ENCODE measurements around the gene OLA1.
A peak's percentile ranks its signal among the peaks of the same experiment; 100 is the strongest.
"Not testable (repeated sequence)": the region's sequence is repeated elsewhere in the genome, so short reads cannot be mapped to it uniquely, and the experiment has no call there.

The OLA1 gene

DNA sequence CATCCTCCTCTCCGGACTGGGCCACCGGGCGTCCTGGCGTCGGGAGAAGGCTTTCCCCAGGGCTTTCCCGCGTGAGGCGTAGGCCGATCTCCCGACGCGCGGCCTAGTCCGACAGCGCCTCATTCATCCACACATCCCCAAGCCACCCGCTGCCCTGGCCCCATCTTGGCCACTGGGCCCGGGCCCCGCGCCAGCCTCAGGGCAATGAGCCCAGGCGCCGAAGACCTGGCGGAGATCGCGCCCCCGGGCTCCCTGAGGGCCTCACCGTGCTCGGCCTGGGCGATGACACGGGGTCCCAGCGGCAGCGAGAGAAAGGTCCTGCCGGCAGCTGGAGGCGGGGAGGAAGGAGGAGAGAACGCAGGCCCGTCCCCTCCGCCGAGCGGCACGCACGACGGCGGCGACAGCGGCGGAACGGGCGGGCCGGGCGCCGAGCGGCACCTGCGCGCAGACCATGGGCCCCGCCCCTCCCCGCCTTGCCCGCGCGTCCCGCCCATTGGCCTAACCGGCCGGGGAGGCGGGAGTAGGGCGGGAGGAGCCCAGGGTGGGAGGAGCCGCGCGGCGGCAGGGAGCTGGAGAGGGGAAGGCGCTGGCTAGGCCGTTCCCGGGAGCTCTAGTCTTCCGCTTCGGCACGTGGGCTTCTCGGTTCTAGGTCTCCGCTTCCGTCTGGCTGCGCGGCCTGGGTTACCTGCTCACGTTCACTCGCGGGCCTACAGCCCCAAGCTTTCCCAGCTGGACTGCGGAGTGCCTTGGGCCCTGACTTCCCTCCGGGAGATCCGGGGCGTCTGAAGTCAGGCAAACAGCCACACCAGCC lies at the start of gene OLA1:
Gene OLA1 (minus strand): TSS at position 346 of the 811 bp plus-strand sequence. CDS start 1,717 bp downstream, outside the sequence.
- DNase-seq = peak; percentile 98

GRCh38 chr2:174292908-174293307 lies 44.6 kb upstream of the OLA1 start:
- no peak for DNase-seq

DNA sequence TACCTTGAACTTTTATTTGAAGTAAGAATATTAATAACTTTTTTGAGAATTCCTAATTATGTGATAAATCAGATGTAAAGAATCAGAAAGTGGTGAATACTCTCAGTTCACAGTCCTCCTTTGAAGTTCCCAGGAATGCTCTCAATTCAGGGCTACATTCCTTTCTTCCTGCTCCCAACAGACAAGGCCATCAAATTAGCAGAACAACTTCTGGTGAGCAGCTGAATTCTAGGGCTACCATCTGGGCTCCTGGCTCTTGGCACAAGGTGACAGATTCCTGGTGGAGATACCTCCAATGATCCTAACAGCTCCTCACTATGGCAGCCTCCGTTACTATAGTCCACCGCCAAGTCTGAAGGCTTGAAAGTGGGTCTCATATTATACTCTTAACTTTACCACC lies 37.8 kb upstream of the OLA1 start:
- no peak for DNase-seq

DNA sequence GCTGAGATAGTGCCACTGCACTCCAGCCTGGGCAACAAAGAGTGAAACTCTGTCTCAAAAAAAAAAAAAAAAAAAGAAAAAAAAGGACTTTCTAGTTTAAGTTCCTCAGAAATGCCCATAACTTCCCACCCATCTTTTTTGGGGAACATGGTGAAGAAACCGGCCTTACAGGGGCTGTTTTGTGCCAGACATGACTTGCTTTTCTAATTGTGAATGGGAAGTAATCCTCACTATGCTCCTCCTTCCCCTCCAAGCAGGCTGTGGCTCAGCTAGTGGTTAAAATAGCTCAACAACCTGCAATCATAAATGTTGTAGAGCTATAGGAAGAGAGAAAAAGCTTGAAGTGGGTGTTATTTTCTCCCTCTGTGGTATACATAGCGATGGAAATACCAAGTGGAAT lies 34.1 kb upstream of the OLA1 start:
- no peak for DNase-seq

- no peak for DNase-seq
Measured at GRCh38 chr2:174281736-174282135, 33.4 kb upstream of the OLA1 start.

DNA sequence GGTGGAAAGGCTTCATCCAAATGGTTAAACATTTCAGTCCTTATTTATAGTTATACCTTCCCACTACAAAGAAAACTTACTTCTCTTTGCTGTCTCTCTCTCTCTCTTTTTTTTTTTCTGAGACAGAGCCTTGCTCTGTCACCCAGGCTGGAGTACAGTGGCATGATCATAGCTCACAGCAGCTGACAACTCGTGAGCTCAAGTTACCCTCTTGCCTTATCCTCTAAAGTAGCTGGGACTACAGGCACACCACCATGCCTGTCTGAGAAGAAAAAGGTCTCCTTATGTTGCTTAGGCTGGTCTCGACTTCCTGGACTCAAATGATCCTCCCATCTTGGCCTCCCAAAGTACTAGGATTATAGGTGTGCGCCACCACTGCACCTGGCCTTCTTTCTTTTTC lies 32.3 kb upstream of the OLA1 start:
- no peak for DNase-seq

DNA sequence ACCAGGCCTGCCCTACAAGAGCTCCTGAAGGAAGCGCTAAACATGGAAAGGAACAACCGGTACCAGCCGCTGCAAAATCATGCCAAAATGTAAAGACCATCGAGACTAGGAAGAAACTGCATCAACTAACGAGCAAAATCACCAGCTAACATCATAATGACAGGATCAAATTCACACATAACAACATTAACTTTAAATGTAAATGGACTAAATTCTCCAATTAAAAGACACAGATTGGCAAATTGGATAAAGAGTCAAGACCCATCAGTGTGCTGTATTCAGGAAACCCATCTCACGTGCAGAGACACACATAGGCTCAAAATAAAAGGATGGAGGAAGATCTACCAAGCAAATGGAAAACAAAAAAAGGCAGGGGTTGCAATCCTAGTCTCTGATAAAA lies 21.9 kb upstream of the OLA1 start:
- not testable (repeated sequence) for DNase-seq

DNA sequence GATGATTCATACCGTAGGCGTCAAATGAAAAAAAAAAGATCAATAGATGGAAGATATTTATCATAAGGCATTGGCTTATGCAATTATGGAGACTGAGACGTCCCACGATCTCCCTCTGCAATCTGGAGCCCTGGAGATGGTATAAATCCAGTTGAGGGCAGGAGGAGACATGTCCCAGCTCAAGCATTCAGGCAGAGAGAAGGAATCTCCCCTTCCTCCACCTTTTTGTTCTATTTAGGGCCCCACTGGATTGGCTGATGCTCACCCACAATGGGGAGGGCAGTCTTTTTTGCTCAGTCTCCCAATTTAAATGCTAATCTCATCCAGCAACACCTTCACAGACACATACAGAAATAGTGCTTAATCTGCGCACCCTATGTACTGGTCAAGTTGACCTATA lies 18.0 kb upstream of the OLA1 start:
- DNase-seq = no peak

DNA sequence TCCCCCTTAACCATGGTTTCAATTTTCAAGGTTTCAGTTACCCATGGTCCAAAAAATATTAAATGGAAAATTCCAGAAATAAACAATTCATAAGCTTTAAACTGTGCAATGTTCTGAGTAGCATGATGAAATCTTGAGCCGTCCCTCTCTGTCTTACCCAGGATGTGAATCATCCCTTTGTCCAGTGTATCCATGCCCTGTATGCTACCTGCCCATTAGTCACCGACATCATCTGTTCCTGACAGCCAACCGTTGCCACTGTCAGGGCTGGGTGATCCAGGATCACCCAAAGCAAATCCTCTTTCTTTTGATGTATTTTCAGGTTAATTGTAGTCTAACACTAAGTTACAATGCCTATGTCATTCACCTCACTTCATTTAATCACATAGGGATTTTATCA lies 15.7 kb upstream of the OLA1 start:
- no peak for DNase-seq

DNA sequence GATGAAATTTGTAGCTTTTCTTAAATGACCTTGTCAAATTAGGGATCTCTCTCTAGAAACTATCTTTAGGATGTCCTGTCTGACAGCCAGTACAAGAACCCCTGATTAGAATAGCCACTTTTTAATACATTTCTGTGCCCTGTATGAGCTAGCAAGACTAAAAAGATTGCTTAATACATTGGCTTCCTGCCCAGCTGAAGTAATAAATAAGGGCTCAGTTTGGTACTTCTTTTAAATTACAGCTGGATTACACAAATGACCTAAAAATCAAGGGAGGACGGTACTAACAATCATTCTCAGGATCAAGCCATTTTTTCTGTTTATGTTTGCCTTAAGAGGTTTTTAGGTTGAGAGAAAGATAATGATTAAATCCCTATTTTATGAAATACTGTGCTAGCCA lies 11.6 kb upstream of the OLA1 start:
- DNase-seq = no peak

GRCh38 chr2:174254267-174254666 lies 5.9 kb upstream of the OLA1 start:
- DNase-seq = no peak

GRCh38 chr2:174248998-174249592 lies 763 bp upstream of the OLA1 start:
- no peak for DNase-seq

GRCh38 chr2:174247474-174248186 lies 702 bp downstream of the OLA1 start:
- no peak for DNase-seq

GRCh38 chr2:174246944-174247381 lies 1.4 kb downstream of the OLA1 start:
- no peak for DNase-seq

- DNase-seq = not testable (repeated sequence)
Measured at GRCh38 chr2:174245628-174246027, 2.7 kb downstream of the OLA1 start.

DNA sequence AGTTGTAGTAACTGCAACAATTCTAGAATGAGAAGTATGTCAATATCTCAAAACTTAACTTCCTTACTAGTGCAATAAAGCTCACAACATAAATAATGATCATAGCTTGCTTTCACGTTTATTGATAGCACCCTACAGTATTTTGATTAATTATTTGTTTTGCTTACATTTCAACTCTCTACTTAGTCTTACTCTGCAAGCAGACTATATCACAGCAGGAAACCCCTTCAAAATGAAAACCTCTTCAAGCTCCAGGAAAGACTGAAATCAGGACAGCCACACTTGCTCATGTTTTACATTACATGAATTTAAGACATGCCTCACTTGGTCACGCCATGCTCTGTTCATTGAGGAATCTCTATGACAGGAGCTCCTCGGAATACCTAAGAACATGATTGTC lies 3.3 kb downstream of the OLA1 start:
- DNase-seq = no peak

DNA sequence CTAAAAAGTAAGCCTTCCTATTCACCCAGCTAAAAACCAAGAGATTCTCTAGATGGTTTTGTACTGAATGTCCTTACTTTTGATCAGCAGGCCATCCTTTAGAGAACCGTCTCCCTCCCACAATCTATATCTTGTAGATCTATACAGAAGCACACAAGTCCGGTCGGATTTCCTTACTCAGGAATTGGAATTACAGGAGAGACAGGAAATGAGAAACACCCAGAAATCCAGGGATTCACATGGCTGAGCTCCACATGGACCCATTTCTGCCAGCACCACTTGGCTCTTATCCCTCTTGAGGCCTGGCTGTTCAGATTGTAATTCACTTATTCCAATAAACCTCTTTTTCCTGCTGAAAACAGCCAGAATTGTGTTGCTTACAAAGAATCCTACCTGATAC lies 4.5 kb downstream of the OLA1 start:
- no peak for DNase-seq

DNA sequence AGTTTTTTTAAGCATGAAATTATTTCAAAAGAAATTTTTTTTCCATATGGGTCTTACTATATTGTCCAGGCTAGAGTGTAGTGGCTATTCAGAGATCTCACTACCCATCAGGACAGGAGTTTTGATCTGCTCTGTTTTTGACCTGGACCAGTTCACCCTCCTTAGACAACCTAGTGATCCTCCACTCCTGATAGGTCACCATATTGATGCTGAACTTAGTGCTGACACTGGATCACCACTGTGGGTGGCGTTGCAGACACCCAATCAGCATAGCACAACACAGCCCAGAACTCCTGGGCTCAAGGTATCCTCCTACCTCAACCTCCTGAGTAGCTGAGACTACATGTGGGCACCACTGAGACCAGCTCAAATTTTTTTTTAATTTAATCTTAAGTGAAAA lies 8.2 kb downstream of the OLA1 start:
- DNase-seq = no peak

GRCh38 chr2:174236429-174236828 lies 11.9 kb downstream of the OLA1 start:
- no peak for DNase-seq

GRCh38 chr2:174235680-174236079 lies 12.7 kb downstream of the OLA1 start:
- no peak for DNase-seq

DNA sequence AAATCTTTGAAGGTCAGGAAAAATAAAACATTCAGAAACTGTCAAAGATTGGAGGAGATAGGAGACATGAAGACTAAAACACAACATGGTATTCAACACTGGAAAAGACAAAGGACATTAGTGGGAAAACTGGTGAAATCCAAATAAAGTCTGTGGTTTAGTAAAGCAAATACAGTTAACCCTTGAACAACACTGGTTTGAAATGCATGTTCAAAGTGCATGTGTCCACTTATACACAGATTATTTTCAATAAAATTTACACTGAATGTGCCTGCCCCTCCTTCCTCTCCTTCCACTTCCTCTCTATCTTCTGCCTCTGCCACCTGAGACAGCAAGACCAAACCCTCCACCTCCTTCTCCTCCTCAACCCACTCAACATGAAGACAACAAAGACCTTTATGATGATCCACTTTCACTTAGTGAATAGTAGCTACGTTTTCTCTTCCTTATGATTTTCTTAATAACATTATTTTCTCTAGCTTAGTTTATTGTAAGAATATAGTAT lies 14.5 kb downstream of the OLA1 start:
- no peak for DNase-seq

GRCh38 chr2:174227748-174228147 lies 20.6 kb downstream of the OLA1 start:
- no peak for DNase-seq

DNA sequence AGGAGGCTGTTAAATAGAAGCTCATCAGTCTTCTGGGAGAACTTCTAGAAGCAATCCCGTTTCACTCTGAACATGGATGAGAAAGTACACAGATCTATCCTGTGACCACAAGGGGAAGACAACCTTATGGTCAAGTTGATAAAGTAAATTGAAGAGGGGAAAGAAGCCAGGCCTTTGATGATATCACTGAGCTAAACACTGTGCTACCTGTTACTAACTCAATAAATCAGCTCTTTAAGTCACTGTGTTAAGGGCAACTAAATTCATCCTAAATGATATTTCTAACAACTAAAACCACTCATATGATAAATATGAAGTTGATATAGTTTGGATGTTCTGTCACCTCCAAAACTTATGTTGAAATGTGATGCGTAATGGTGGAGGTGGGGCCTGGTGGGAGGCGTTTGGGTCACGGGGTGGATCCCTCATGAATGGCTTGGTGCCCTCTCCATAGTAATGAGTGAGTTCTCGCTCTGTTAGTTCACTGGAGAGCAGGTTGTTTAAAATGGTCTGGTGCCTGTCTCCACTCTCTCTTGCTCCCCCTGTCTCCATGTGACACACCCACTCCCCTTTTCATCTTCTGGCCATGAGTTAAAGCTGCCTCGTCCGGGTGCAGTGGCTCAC lies 23.6 kb downstream of the OLA1 start:
- DNase-seq = no peak

Measured in activated CD8-positive, alpha-beta memory T cell treated with anti-CD3 and anti-CD28 coated beads for 24 hours (primary cell).